ENCODE measurements around the gene ATP2B2. TPM values are rescaled to one million over a fixed set of nuclear protein-coding genes. Genes with fewer than 3 reads are reported as not detected.

Gene ATP2B2
- total and polyA plus RNA-seq, 9 of the 15 experiments (the other 6 are each of a cell fraction or from before 2014, with no cell fraction given), result 0.06 TPM; not detected in 8

- in situ Hi-C loops (cut with MboI), result no loop called here
- TF ChIP-seq HDGF (IDR thresholded peaks at IDR 0.05) (no peak), ZNF134 (CRISPR knock-in tag; conservative IDR thresholded peaks at IDR 0.05) (no peak), POLR2H (tag; IDR thresholded peaks at IDR 0.05; ENCODE audit: low read depth) (no peak), RBFOX2 (IDR thresholded peaks at IDR 0.05; ENCODE audit: low read depth, low read length) (no peak), NR1H2 (CRISPR knock-in tag; IDR thresholded peaks at IDR 0.05) (no peak), NR2C1 (IDR thresholded peaks at IDR 0.05) (no peak), NR2C1 (tag; IDR thresholded peaks at IDR 0.05) (no peak), ZBTB9 (CRISPR knock-in tag; IDR thresholded peaks at IDR 0.05) (no peak), HNRNPLL (IDR thresholded peaks at IDR 0.05; ENCODE audit: low read depth, low read length, poor library complexity, severe bottlenecking) (no peak), KAT2B (IDR thresholded peaks at IDR 0.05; ENCODE audit: low read depth, low read length) (no peak), E2F3 (CRISPR knock-in tag; IDR thresholded peaks at IDR 0.05) (no peak), IFI16 (CRISPR knock-in tag; IDR thresholded peaks at IDR 0.05) (no peak), POLR2G (IDR thresholded peaks at IDR 0.05; ENCODE audit: low read depth, low read length) (no peak), ASH1L (IDR thresholded peaks at IDR 0.05; ENCODE audit: borderline replicate concordance, low read depth, partially characterized antibody) (no peak), SOX6 (IDR thresholded peaks at IDR 0.05) (no peak)
- Histone ChIP-seq H4K20me1 (replicated peaks; ENCODE audit: control insufficient read depth, insufficient read depth, low read length) (peaks cover 23% of the 10 kb centered on the region; the same call in 1 of the 2 replicates), H3K9me1 (ENCODE audit: control insufficient read depth, insufficient read depth, low read length) (no peaks in the 10 kb centered on the region), H3K4me2 (ENCODE audit: insufficient read depth, low read length) (no peak overlapping the region), H2AFZ (ENCODE audit: low read depth, low read length) (no peak overlapping the region), H3K9me3 (replicated peaks; ENCODE audit: control insufficient read depth, insufficient read depth, low read depth, low read length) (no peaks in the 10 kb centered on the region), H3K4me1 (replicated peaks in 1 of 2; ENCODE audit: control insufficient read depth in 2 of 2, insufficient read depth in 2 of 2, low read length in 2 of 2) (peaks cover 0 to 12% of the 10 kb centered on the region in 2 experiments; a peak in 2 of 5 replicates), H3K27me3 (ENCODE audit: control insufficient read depth in 2 of 2, insufficient read depth in 2 of 2, low read length in 2 of 2) (peaks cover 36 to 81% of the 10 kb centered on the region in 2 experiments), H3K36me3 (ENCODE audit: control insufficient read depth, insufficient read depth, low read length) (no peaks in the 10 kb centered on the region), H3K9ac (ENCODE audit: insufficient read depth in 1 of 2, low read depth in 2 of 2, low read length in 2 of 2) (no peak overlapping the region), H3K27ac (ENCODE audit: extremely low read depth, low read depth, low read length) (no peak overlapping the region), H3K79me2 (ENCODE audit: control insufficient read depth, insufficient read depth, low read length) (no peaks in the 10 kb centered on the region), H3K4me3 (no peak overlapping the region)
- no peak for DNase-seq (ENCODE audit: extremely low read depth in 1 of 4, low spot score in 3 of 4)
- CTCF ChIA-PET (ENCODE audit: low intra/inter-chr PET ratio), result no interaction called here
- no peak for FAIRE-seq
- ATAC-seq, result no peak
- 2% methylated on average over 13 of the region's 13 CpGs for WGBS (ENCODE audit: insufficient coverage, low coverage, missing lambda C conversion rate)
- POLR2A ChIA-PET, result no interaction called here
- no TSS peak for BruUV-seq (replicated peaks)
- intact Hi-C loops (cut with micrococcal nuclease), result no loop called here
These were observed 150.9 kb downstream of the ATP2B2 start for GRCh38 chr3:10354361-10355015.
